Pancreas (tissue), 10 donors: ENCODE measurements around the gene WDFY4. TPM values are rescaled to one million over a fixed set of nuclear protein-coding genes. Genes with fewer than 3 reads are reported as not detected.

Experiments used
- ATAC-seq, 4 donors: fragments of 200-7000 bp; cut with Tn5 transposase; one replicate each; pipeline versions ENCODE4 v1.8.0 to v1.9.1; 2020; ENCODE audit warnings: mild to moderate bottlenecking in 4 of 4, moderate library complexity in 4 of 4
- DNase-seq, 6 donors: peaks; one replicate each; pipeline ENCODE4 v3.0.0-alpha.2; 2020
- FAIRE-seq: peaks from 2 replicates; lab custom pipeline; 2012; peaks lifted over from hg19 to GRCh38; lab: Jason Lieb, UNC
- H3K27ac ChIP-seq, 4 donors: fragments of 200-600 bp; sonication (generic); 1 replicate in 3 of 4; 2 replicates in 1 of 4; pipeline versions ENCODE4 v1.5.0 to v1.8.0; 2020
- H3K27me3 ChIP-seq, 4 donors: fragments of 200-600 bp; one replicate each; pipeline ENCODE4 v1.8.0; 2021
- H3K36me3 ChIP-seq, 3 donors: fragments of 200-600 bp; sonication (generic) in 1 of 3; one replicate each; pipeline versions ENCODE4 v1.5.0 to v1.8.0; 2020 to 2021
- H3K4me1 ChIP-seq, 3 donors: fragments of 200-600 bp; one replicate each; pipeline ENCODE4 v1.8.0; 2021
- H3K4me3 ChIP-seq, 4 donors: fragments of 200-600 bp; sonication (generic) in 2 of 4; one replicate each; pipeline versions ENCODE4 v1.5.0 to v1.8.0; 2020 to 2021
- H3K9me3 ChIP-seq, 4 donors: fragments of 200-600 bp; one replicate each; pipeline ENCODE4 v1.8.0; 2021
- WGBS, 2 donors: extraction: QIAGEN DNeasy Blood & Tissue Kit; methylation state at CpG; one replicate each; pipeline ENCODE4 v1.1.7; 2013; 5-methylcytosine and 5-hydroxymethylcytosine counted together
- intact Hi-C, 3 donors: fragments of 100-400 bp; cut with DNase I; formaldehyde crosslinking; loops; one replicate each; pipeline versions ENCODE4 v1.11.1 to v1.14.2; 2022
- polyA plus RNA-seq, 2 donors: library from polyadenylated mRNA; stranded (reverse); fragments of 200-250 nt; gene quantifications; one replicate each; pipeline ENCODE4 v1.2.3, GENCODE V29; 2013
- total RNA-seq, 6 donors: library from RNA; stranded (reverse); fragmentation: NEBNext Ultra II Directional in 4 of 6; extraction: Animal tissue kit (Norgen Biotek cat#: 25700) in 4 of 6; gene quantifications; one replicate each; pipeline versions ENCODE4 v1.2.1 to v1.2.4, GENCODE V29; 2021 to 2023
- TF ChIP-seq, protein P1 (sequence below), 4 donors: fragments of 200-600 bp; sonication (generic) in 3 of 4; IDR thresholded peaks; one replicate each; pipeline versions ENCODE4 v1.5.0 to v1.8.0; 2021; ENCODE audit warnings: antibody characterized with exemption in 4 of 4
- donor health status: healthy with polysubstance abuse.
- donor health status: DM: no; HTN: no; CAD: no; lungs with moderate emphysema.
- donor health status: DM: no; HTN: no; CAD: no.
- donor health status: control.
- donor health status: control.
- donor health status: Bipolar disorder and iron deficiency.
- donor health status: DM: yes; HTN: yes; CAD: no.
- donor health status: DM: no; HTN: no; CAD: no.
- donor health status: DM: no; HTN: no; CAD: no.
- donor health status: DM: yes; HTN: yes; CAD: no.

The WDFY4 gene
- total and polyA plus RNA-seq, 8 donors: 0.14 to 8.4 (median 0.72) TPM

GRCh38 chr10:48926764-48927540 lies 242.3 kb downstream of the WDFY4 start:
- H3K9me3 ChIP-seq: no peaks in the 10 kb centered on the region
- FAIRE-seq (no peak), ATAC-seq (no peak), DNase-seq (no peak)
- intact Hi-C loops: no loop called here
- H3K4me1 ChIP-seq: no peaks in the 10 kb centered on the region
- 63% methylated on average over 13 of the region's 13 CpGs for WGBS, 2 donors
- no peak overlapping the region for H3K4me3 ChIP-seq
- no peaks in the 10 kb centered on the region for H3K27me3 ChIP-seq
- TF ChIP-seq, protein P1, sequence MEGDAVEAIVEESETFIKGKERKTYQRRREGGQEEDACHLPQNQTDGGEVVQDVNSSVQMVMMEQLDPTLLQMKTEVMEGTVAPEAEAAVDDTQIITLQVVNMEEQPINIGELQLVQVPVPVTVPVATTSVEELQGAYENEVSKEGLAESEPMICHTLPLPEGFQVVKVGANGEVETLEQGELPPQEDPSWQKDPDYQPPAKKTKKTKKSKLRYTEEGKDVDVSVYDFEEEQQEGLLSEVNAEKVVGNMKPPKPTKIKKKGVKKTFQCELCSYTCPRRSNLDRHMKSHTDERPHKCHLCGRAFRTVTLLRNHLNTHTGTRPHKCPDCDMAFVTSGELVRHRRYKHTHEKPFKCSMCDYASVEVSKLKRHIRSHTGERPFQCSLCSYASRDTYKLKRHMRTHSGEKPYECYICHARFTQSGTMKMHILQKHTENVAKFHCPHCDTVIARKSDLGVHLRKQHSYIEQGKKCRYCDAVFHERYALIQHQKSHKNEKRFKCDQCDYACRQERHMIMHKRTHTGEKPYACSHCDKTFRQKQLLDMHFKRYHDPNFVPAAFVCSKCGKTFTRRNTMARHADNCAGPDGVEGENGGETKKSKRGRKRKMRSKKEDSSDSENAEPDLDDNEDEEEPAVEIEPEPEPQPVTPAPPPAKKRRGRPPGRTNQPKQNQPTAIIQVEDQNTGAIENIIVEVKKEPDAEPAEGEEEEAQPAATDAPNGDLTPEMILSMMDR (IDR thresholded peaks at IDR 0.05): no peak
- H3K27ac ChIP-seq: no peak overlapping the region
- no peaks in the 10 kb centered on the region for H3K36me3 ChIP-seq

DNA sequence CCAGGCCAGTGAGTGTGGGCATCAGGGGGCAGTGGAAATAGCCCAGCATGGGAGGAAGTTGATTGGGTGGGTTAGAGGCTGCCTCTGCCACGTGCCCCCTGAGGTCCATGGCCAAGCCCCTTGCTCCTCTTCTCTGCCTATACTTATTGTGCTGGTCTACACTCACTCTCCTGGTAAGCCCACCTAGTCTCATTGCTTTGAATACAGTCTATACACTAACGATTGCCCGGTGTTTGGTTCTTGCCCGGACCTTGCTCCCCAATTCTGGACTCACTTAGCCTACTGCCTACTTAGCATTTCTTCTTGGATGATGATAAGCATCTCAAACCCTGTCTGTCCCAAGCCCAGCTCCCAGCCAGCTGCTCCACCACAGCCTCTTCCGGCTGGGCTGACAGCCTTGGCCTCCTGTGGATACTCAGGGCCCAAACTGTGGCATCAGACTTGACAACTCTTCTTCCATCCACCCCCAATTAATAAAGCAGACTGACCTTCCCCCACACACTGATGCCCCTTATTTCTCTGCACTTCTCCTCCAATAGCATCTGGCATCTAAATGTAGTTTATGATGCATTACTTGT lies 244.8 kb downstream of the WDFY4 start:
- FAIRE-seq (no peak), DNase-seq (no peak), ATAC-seq (no peak)
- no peaks in the 10 kb centered on the region for H3K27me3 ChIP-seq
- WGBS, 2 donors: 64 to 76% methylated on average over 5 of the region's 5 CpGs
- TF ChIP-seq, protein P1 (IDR thresholded peaks at IDR 0.05): no peak
- H3K9me3 ChIP-seq: no peaks in the 10 kb centered on the region
- no peak overlapping the region for H3K27ac ChIP-seq
- H3K4me1 ChIP-seq: no peaks in the 10 kb centered on the region
- no peak overlapping the region for H3K4me3 ChIP-seq
- H3K36me3 ChIP-seq: no peaks in the 10 kb centered on the region
- intact Hi-C loops: no loop called here

DNA sequence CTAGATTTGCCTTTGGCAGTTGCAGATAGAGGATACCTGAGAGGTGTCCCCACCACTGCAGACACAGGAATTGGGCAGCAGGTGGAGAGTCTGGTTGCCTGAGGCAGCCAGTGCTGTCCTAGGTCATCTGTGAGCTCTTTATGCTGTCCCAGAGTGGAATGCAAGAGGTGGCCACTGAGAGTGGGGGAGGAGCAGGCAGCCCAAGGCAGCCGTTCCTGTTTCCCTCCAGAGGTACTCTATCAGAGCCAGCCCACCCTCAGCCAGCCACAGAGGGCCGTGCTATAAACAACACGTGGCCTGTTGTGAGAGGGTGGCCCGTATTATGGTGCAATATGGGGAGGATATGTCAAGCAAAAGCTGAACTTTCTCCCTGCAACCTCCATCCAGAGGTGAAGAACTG lies 246.5 kb downstream of the WDFY4 start:
- no peak for ATAC-seq
- H3K4me3 ChIP-seq: no peak overlapping the region
- FAIRE-seq: no peak
- H3K27ac ChIP-seq: no peak overlapping the region
- WGBS, 2 donors: 37 to 53% methylated on average over 4 of the region's 4 CpGs
- TF ChIP-seq, protein P1 (IDR thresholded peaks at IDR 0.05): no peak
- no peak for DNase-seq
- no peaks in the 10 kb centered on the region for H3K9me3 ChIP-seq
- H3K36me3 ChIP-seq: no peaks in the 10 kb centered on the region
- intact Hi-C loops: no loop called here
- H3K27me3 ChIP-seq: no peaks in the 10 kb centered on the region
- H3K4me1 ChIP-seq: no peaks in the 10 kb centered on the region

DNA sequence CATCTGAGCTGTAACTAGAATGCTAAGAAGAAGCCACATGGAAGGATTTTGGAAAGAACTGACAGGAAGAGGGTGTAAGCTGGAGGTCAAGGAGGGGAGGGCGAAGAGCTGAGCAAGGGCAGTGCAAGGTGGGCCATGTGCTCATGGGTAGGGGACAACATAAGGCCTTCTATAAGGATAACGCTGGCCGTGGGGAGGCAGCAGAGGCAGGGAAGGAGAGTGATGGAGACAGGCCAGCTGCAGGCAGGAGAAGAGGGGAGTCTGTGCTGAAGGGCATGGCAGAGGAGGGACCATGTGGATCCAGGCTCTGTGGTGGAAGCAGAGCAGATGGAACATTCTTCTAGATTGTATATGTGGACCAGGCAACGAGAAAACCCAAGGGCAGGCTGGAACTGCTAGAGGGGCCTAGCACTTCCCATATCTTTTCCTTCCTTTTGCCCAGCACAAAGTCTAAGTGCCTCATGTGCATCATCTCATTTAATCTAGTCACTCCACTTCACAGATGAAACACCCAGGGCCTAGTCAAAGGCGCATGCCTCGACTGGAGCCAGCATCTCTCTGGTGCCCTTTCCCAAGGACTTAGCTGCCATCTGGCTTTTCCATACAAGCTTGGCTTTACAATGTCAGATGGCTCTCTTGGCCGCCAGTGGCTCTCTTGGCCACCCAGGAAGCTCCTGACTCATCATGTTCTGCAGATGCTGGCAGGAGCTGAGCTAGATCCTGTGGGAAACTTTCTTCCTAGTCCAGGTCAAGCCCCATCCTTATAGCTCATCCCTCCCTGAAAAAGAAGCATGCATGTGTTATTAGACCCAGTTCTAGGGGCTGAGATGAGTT lies 248.4 kb downstream of the WDFY4 start:
- Histone ChIP-seq H3K27ac (no peak overlapping the region), H3K36me3 (no peaks in the 10 kb centered on the region), H3K27me3 (no peaks in the 10 kb centered on the region), H3K4me3 (no peak overlapping the region), H3K4me1 (no peaks in the 10 kb centered on the region), H3K9me3 (no peaks in the 10 kb centered on the region)
- intact Hi-C loops: no loop called here
- ATAC-seq (no peak), DNase-seq (no peak), FAIRE-seq (no peak)
- WGBS, 2 donors: 84 to 87% methylated on average over 7 of the region's 7 CpGs
- TF ChIP-seq, protein P1 (IDR thresholded peaks at IDR 0.05): no peak
